ENCODE measurements around the gene PGAP6. TPM values are rescaled to one million over a fixed set of nuclear protein-coding genes. Genes with fewer than 3 reads are reported as not detected.
"Not testable (repeated sequence)": the region's sequence is repeated elsewhere in the genome, so short reads cannot be mapped to it uniquely, and the experiment has no call there.

The PGAP6 gene
- total RNA-seq, 1 donor from 2014 or later, result 65.2 TPM

DNA sequence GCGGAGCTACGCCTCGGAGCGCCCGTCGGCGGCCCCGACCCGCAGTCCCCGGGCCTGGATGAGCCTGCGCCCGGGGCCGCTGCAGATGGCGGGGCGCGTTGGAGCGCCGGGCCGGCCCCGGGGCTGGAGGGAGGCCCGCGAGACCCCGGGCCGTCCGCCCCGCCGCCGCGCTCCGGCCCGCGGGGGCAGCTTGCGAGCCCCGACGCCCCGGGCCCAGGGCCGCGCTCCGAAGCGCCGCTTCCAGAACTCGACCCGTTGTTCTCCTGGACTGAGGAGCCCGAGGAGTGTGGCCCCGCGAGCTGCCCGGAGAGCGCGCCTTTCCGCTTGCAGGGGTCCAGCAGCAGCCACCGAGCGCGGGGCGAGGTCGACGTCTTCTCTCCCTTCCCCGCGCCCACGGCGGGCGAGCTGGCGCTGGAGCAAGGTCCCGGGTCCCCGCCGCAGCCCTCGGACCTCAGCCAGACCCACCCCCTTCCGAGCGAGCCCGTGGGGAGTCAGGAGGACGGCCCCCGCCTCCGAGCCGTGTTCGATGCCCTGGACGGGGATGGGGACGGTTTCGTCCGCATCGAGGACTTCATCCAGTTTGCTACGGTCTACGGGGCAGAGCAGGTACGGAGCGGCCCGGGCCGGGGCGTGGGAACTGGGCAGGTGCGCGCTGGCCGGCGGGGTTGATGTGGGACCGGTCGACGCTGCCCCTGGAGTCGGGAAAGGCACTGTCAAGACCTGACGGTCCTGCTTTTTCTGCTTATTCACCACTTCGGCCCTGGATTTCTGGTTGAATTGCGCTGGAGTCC is 44.5 kb upstream of the PGAP6 start:
- intact Hi-C loops (cut with DNase I), result no loop called here
- no peaks in the 10 kb centered on the region for H3K36me3 ChIP-seq
- ATAC-seq (peak; percentile 2), DNase-seq (no peak)
- H3K9me3 ChIP-seq, result no peaks in the 10 kb centered on the region
- no peak overlapping the region for H3K27ac ChIP-seq
- TF ChIP-seq, protein P1, sequence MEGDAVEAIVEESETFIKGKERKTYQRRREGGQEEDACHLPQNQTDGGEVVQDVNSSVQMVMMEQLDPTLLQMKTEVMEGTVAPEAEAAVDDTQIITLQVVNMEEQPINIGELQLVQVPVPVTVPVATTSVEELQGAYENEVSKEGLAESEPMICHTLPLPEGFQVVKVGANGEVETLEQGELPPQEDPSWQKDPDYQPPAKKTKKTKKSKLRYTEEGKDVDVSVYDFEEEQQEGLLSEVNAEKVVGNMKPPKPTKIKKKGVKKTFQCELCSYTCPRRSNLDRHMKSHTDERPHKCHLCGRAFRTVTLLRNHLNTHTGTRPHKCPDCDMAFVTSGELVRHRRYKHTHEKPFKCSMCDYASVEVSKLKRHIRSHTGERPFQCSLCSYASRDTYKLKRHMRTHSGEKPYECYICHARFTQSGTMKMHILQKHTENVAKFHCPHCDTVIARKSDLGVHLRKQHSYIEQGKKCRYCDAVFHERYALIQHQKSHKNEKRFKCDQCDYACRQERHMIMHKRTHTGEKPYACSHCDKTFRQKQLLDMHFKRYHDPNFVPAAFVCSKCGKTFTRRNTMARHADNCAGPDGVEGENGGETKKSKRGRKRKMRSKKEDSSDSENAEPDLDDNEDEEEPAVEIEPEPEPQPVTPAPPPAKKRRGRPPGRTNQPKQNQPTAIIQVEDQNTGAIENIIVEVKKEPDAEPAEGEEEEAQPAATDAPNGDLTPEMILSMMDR (IDR thresholded peaks at IDR 0.05), result no peak
- no peaks in the 10 kb centered on the region for H3K27me3 ChIP-seq
- peak overlapping the region; percentile 72 for H3K4me3 ChIP-seq
- H3K4me1 ChIP-seq, result peaks cover 25% of the 10 kb centered on the region

DNA sequence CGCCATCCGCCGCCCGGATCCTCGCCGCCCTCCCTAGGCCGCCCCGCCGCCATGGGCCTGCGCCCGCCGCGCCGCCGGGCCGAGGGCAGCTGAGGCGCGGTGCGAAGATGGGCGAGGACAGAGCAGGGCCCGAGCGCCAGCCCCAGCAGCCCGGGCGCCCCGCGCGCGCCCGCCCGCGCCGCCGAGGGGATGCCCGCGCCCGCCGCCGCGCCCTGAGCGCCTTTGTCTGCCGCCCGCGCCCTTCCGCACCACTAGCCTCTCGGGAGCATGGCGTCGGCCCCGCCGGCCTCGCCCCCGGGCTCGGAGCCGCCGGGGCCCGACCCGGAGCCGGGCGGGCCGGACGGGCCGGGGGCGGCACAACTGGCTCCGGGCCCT is 43.9 kb upstream of the PGAP6 start:
- no peaks in the 10 kb centered on the region for H3K9me3 ChIP-seq
- peak overlapping the region; percentile 92 for H3K27ac ChIP-seq
- H3K4me3 ChIP-seq, result peak overlapping the region; percentile 82
- TF ChIP-seq, protein P1 (IDR thresholded peaks at IDR 0.05), result no peak
- no peak for DNase-seq
- peaks cover 25% of the 10 kb centered on the region for H3K4me1 ChIP-seq
- peak; percentile 37 for ATAC-seq
- intact Hi-C loops (cut with DNase I), result no loop called here
- H3K36me3 ChIP-seq, result no peaks in the 10 kb centered on the region
- no peaks in the 10 kb centered on the region for H3K27me3 ChIP-seq

DNA sequence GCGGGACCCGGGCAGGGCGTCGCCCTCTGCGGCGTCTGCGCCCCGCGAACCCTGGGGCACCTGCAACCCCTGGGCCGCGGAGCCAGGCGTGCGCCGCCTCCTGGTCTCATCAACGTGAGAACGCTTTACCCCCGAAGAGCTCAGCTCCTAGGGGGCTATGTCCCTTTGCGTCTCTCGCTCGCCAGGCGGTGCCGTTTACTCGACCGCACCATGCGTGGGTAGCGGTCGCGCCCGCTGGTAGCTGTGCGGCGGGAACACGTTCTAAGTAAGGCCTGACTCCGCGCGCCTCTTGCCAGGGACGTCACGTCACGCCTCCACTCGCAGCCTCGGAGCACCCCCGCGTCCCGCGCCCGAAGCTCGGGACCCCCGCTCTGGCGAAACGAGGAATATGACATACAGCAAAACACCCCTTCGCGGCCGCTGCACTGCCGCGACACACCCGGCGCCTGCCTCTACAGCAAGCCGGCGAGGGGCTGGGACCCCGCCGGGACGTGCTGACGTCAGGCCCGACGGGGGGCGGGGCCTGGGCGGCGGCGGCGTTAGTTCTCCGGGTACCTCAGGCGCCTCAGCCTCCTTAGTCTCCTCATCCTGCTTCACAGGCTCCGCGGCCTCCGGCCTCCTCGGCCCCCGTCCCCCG is 43.4 kb upstream of the PGAP6 start, which contains the start of gene RAB11FIP3:
RAB11FIP3 (plus strand) TSS at position 568 of the 637 bp plus-strand sequence. CDS start 358 bp downstream, outside the sequence.
- ATAC-seq (peak; percentile 94), DNase-seq (peak; percentile 92)
- H3K4me3 ChIP-seq, result peak within 1 kb of the TSS; percentile 82
- H3K36me3 ChIP-seq, result no peaks in the 10 kb centered on the region
- H3K4me1 ChIP-seq, result peaks cover 25% of the 10 kb centered on the region
- H3K27ac ChIP-seq, result peak within 1 kb of the TSS; percentile 92
- H3K27me3 ChIP-seq, result no peaks in the 10 kb centered on the region
- no peaks in the 10 kb centered on the region for H3K9me3 ChIP-seq
- TF ChIP-seq, protein P1 (IDR thresholded peaks at IDR 0.05), result peak; percentile 20
- intact Hi-C loops (cut with DNase I), result no loop called here

GRCh38 chr16:424623-425081 is 42.9 kb upstream of the PGAP6 start:
- ATAC-seq (peak; percentile 40), DNase-seq (no peak)
- Histone ChIP-seq H3K36me3 (no peaks in the 10 kb centered on the region), H3K4me1 (peaks cover 25% of the 10 kb centered on the region), H3K9me3 (no peaks in the 10 kb centered on the region), H3K4me3 (peak overlapping the region; percentile 82), H3K27ac (peak overlapping the region; percentile 92), H3K27me3 (no peaks in the 10 kb centered on the region)
- TF ChIP-seq, protein P1 (IDR thresholded peaks at IDR 0.05), result no peak
- intact Hi-C loops (cut with DNase I), result no loop called here

DNA sequence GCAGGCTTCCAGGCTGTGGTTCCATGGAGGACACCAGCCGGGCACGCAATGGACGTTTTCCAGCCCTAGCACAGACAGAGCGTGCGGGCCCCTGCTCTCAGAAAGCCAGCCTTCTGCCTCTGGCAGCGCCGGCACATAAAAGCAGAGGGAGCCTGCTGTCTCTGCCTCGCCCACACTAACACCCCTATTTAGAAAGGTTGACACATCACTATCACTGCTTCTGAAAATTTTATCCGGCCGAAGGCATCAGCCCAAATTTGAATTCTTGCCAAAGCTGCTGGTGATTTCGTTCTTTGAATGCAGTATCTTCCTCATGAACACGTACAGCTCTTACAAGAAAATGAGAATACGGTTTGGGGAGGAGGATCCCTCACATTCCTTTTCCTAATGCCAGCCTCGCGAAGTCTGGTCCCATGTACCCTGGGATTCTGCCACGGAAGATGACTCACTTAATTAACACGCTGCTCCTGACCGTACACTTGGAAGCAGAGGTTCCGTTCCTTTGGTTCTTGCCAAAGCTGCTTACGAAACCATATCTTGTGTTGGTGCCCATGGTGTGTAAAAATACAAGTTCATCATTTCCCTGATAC is 42.4 kb upstream of the PGAP6 start:
- no peak for DNase-seq
- Histone ChIP-seq H3K4me3 (peak overlapping the region; percentile 82), H3K27ac (peak overlapping the region; percentile 92)

DNA sequence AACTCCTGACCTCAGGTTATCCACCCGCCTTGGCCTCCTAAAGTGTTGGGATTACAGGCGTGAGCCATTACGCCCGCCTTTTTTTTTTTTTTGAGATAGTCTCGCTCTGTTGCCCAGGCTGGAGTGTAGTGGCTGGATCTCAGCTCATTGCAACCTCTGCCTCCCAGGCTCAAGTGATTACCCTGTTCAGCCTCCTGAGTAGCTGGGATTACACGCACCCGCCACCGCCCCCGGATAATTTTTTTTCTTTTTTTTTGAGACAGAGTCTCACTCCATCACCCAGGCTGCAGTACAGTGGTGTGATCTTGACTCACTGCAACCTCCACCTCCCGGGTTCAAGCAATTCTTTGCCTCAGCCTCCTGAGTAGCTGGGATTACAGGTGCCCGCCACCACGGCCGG is 40.4 kb upstream of the PGAP6 start:
- H3K4me3 ChIP-seq; H3K27me3 ChIP-seq; DNase-seq; ATAC-seq; H3K27ac ChIP-seq; H3K9me3 ChIP-seq; H3K36me3 ChIP-seq; intact Hi-C loops (cut with DNase I): not testable (repeated sequence)
- peaks cover 19% of the 10 kb centered on the region for H3K4me1 ChIP-seq

More for the DNA sequence above, 42.4 kb upstream of the PGAP6 start:
- H3K27me3 ChIP-seq, result no peaks in the 10 kb centered on the region
- TF ChIP-seq, protein P1 (IDR thresholded peaks at IDR 0.05), result no peak
- H3K9me3 ChIP-seq, result no peaks in the 10 kb centered on the region
- ATAC-seq, result peak; percentile 64
- H3K4me1 ChIP-seq, result peaks cover 25% of the 10 kb centered on the region
- intact Hi-C loops (cut with DNase I), result no loop called here
- no peaks in the 10 kb centered on the region for H3K36me3 ChIP-seq

DNA sequence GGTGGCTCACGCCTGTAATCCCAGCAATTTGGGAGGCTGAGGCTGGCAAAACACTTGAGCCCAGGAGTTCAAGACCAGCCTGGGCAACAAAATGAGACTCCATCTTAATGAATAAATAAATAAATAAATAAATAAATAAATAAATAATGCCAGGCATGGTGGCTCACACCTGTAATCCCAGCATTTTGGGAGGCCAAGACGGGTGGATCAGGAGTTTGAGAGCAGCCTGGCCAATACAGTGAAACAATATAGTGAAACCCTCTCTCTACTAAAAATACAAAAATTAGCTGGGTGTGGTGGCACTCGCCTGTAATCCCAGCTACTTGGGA is 33.4 kb upstream of the PGAP6 start:
- ATAC-seq; H3K27me3 ChIP-seq; intact Hi-C loops (cut with DNase I); H3K27ac ChIP-seq; H3K9me3 ChIP-seq; DNase-seq; H3K4me3 ChIP-seq; H3K4me1 ChIP-seq: not testable (repeated sequence)
- peaks cover 13% of the 10 kb centered on the region for H3K36me3 ChIP-seq
